Adrenal gland (tissue), 12 donors: ENCODE measurements around the gene CD7. TPM values are rescaled to one million over a fixed set of nuclear protein-coding genes. Genes with fewer than 3 reads are reported as not detected.

ENCODE experiments used
- DNase-seq, 7 donors: peaks; one replicate each; pipeline ENCODE4 v3.0.0-alpha.2; 2019 to 2020
- H3K27ac ChIP-seq, 5 donors: fragments of 200-600 bp; sonication (generic) in 4 of 5; 1 replicate in 3 of 5; 2 replicates in 2 of 5; pipeline versions ENCODE4 v1.5.1 to v1.8.0; 2016 to 2020; ENCODE audit warnings: mild to moderate bottlenecking in 1 of 5
- H3K27me3 ChIP-seq: fragments of 200-600 bp; 2 replicates; pipeline ENCODE4 v1.8.0; 2021
- H3K36me3 ChIP-seq, 2 donors: fragments of 200-600 bp; replicated peaks in 1 of 2; 1 replicate in 1 of 2; 2 replicates in 1 of 2; pipeline versions ENCODE4 v1.5.1 to v1.8.0; 2018 to 2022
- H3K4me1 ChIP-seq, 2 donors: fragments of 200-600 bp; replicated peaks in 1 of 2; 1 replicate in 1 of 2; 2 replicates in 1 of 2; pipeline versions ENCODE4 v1.5.1 to v1.8.0; 2018 to 2021
- H3K4me3 ChIP-seq, 4 donors: fragments of 200-600 bp; sonication (generic) in 3 of 4; one replicate each; pipeline ENCODE4 v1.5.1; 2016 to 2018
- H3K9me3 ChIP-seq, 3 donors: fragments of 200-600 bp; sonication (generic) in 1 of 3; replicated peaks in 1 of 3; 1 replicate in 2 of 3; 2 replicates in 1 of 3; pipeline versions ENCODE4 v1.5.1 to v1.8.0; 2016 to 2021
- POLR2A ChIP-seq, 2 donors: fragments of 450-650 bp; IDR thresholded peaks; one replicate each; pipeline ENCODE4 v1.6.1; 2017; ENCODE audit warnings: antibody characterized with exemption in 2 of 2, mild to moderate bottlenecking in 2 of 2, moderate library complexity in 1 of 2
- WGBS, 4 donors: extraction: QIAGEN DNeasy Blood & Tissue Kit in 2 of 4; methylation state at CpG; one replicate each; pipeline versions ENCODE4 v1.1.5 to v1.1.7; 2013 to 2017; 5-methylcytosine and 5-hydroxymethylcytosine counted together
- intact Hi-C, 2 donors: fragments of 100-400 bp; cut with DNase I; formaldehyde crosslinking; loops; one replicate each; pipeline versions ENCODE4 v1.14.1 to v1.15.0; 2022 to 2023
- polyA plus RNA-seq, 3 donors: library from polyadenylated mRNA; stranded (reverse); fragments of 200-250 nt in 2 of 3; fragments of 350-450 nt in 1 of 3; fragmentation: Illumina TruSeq in 1 of 3; extraction: RNeasy Lipid Tissue Mini Kit (QIAGEN cat#74804) in 1 of 3; gene quantifications; one replicate each; pipeline ENCODE4 v1.2.3, GENCODE V29; 2013 to 2014
- total RNA-seq, 9 donors: library from RNA; depleted of rRNA in 4 of 9; stranded (reverse); fragments of >200 nt in 4 of 9; fragments of 120-200 nt in 1 of 9; fragmentation: NEBNext Ultra II Directional in 1 of 9; extraction: Animal tissue kit (Norgen Biotek cat#: 25700) in 1 of 9; gene quantifications; one replicate each; pipeline versions ENCODE4 v1.1.0 to v1.2.4, GENCODE V29; 2013 to 2023
- TF ChIP-seq, protein P1 (sequence below), 6 experiments: fragments of 450-650 bp in 4 of 6; fragments of 200-600 bp in 2 of 6; sonication (generic) in 1 of 6; IDR thresholded peaks; 1 replicate in 5 of 6; 2 replicates in 1 of 6; pipeline versions ENCODE4 v1.5.1 to v1.8.0; 2016 to 2021; ENCODE audit warnings: antibody characterized with exemption in 6 of 6, mild to moderate bottlenecking in 2 of 6, moderate library complexity in 1 of 6
- donor health status: healthy with polysubstance abuse.
- donor health status: Bipolar disorder and iron deficiency.
- donor health status: DM: yes; HTN: yes; CAD: no.
- donor health status: DM: no; HTN: no; CAD: no.
- donor health status: DM: no; HTN: no; CAD: no.
- donor health status: DM: yes; HTN: yes; CAD: no.

CD7 gene
- total and polyA plus RNA-seq, 12 donors, result 0.11 to 4.2 (median 1.6) TPM; not detected in 2

GRCh38 chr17:82278786-82279391 lies 38.5 kb downstream of the CD7 start:
- peak overlapping the region in 1 of 5 donors; percentile 6 for H3K27ac ChIP-seq
- no peaks in the 10 kb centered on the region for H3K27me3 ChIP-seq
- no peaks in the 10 kb centered on the region for H3K9me3 ChIP-seq
- intact Hi-C loops, result no loop called here
- peaks cover 2 to 26% of the 10 kb centered on the region in 2 donors for H3K4me1 ChIP-seq
- WGBS, 4 donors, result 68 to 81% (median 72%) methylated on average over 14 to 16 of the region's 16 CpGs
- TF ChIP-seq, protein P1, sequence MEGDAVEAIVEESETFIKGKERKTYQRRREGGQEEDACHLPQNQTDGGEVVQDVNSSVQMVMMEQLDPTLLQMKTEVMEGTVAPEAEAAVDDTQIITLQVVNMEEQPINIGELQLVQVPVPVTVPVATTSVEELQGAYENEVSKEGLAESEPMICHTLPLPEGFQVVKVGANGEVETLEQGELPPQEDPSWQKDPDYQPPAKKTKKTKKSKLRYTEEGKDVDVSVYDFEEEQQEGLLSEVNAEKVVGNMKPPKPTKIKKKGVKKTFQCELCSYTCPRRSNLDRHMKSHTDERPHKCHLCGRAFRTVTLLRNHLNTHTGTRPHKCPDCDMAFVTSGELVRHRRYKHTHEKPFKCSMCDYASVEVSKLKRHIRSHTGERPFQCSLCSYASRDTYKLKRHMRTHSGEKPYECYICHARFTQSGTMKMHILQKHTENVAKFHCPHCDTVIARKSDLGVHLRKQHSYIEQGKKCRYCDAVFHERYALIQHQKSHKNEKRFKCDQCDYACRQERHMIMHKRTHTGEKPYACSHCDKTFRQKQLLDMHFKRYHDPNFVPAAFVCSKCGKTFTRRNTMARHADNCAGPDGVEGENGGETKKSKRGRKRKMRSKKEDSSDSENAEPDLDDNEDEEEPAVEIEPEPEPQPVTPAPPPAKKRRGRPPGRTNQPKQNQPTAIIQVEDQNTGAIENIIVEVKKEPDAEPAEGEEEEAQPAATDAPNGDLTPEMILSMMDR (IDR thresholded peaks at IDR 0.05), result no peak
- TF ChIP-seq POLR2A (IDR thresholded peaks at IDR 0.05), result no peak
- H3K4me3 ChIP-seq, result no peak overlapping the region
- H3K36me3 ChIP-seq, result no peaks in the 10 kb centered on the region
- no peak for DNase-seq

- no peak for DNase-seq
- H3K27me3 ChIP-seq, result no peaks in the 10 kb centered on the region
- H3K36me3 ChIP-seq, result no peaks in the 10 kb centered on the region
- 86 to 91% (median 89%) methylated on average over 9 of the region's 9 CpGs for WGBS, 4 donors
- peaks cover 5 to 23% of the 10 kb centered on the region in 2 donors for H3K4me1 ChIP-seq
- intact Hi-C loops, result no loop called here
- no peaks in the 10 kb centered on the region for H3K9me3 ChIP-seq
- H3K4me3 ChIP-seq, result no peak overlapping the region
- TF ChIP-seq, protein P1 (IDR thresholded peaks at IDR 0.05), result no peak
- TF ChIP-seq POLR2A (IDR thresholded peaks at IDR 0.05), result no peak
- no peak overlapping the region for H3K27ac ChIP-seq
Observed at GRCh38 chr17:82278308-82278707, 39.1 kb downstream of the CD7 start.

- WGBS, 4 donors, result 81 to 94% (median 90%) methylated on average over 12 of the region's 12 CpGs
- no peak for DNase-seq
- H3K4me1 ChIP-seq, result peaks cover 5 to 21% of the 10 kb centered on the region in 2 donors
- no peaks in the 10 kb centered on the region for H3K27me3 ChIP-seq
- H3K4me3 ChIP-seq, result no peak overlapping the region
- no peak for TF ChIP-seq POLR2A (IDR thresholded peaks at IDR 0.05)
- TF ChIP-seq, protein P1 (IDR thresholded peaks at IDR 0.05), result no peak
- H3K27ac ChIP-seq, result no peak overlapping the region
- intact Hi-C loops, result no loop called here
- no peaks in the 10 kb centered on the region for H3K9me3 ChIP-seq
- H3K36me3 ChIP-seq, result no peaks in the 10 kb centered on the region
Observed at GRCh38 chr17:82277851-82278250, 39.6 kb downstream of the CD7 start.

DNA sequence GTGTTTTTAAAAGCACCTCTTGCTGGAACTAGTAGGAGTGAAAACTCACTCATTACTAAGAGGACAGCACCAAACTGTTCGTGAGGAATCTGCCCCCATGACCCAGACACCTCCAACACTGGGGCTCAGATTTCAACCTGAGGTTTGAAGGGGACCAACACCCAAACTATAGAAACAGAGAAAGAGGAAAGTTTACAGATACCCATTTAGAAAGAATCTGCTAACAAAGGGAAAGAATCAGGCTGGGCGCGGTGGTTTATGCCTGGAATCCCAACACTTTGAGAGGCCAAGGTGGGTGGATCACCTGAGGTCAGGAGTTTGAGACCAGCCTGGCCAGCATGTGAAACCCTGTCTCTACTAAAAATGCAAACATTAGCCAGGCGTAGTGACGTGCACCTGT lies 40.5 kb downstream of the CD7 start:
- H3K4me3 ChIP-seq, result no peak overlapping the region
- no peak overlapping the region for H3K27ac ChIP-seq
- no peaks in the 10 kb centered on the region for H3K9me3 ChIP-seq
- no peak for DNase-seq
- TF ChIP-seq, protein P1 (IDR thresholded peaks at IDR 0.05), result no peak
- no peak for TF ChIP-seq POLR2A (IDR thresholded peaks at IDR 0.05)
- peaks cover 11 to 21% of the 10 kb centered on the region in 2 donors for H3K4me1 ChIP-seq
- no peaks in the 10 kb centered on the region for H3K27me3 ChIP-seq
- peaks cover 0 to 2% of the 10 kb centered on the region in 2 donors for H3K36me3 ChIP-seq
- intact Hi-C loops, result no loop called here
- whole genome bisulfite sequencing, 4 donors, result 91 to 98% (median 93%) methylated on average over 5 of the region's 5 CpGs
